ENCODE results near the gene VIL1.

- no peak for TF ChIP-seq REST (IDR thresholded peaks at IDR 0.05; ENCODE audit: insufficient replicate concordance, low read depth)
- TF ChIP-seq GABPA (IDR thresholded peaks at IDR 0.05; ENCODE audit: low read depth) = no peak
- TF ChIP-seq CTCF (IDR thresholded peaks at IDR 0.05; ENCODE audit: insufficient read depth, low read length) = no peak
- TF ChIP-seq POLR2AphosphoS5 (IDR thresholded peaks at IDR 0.05; ENCODE audit: low read depth) = no peak
- no peak for TF ChIP-seq SPI1 (IDR thresholded peaks at IDR 0.05; ENCODE audit: borderline replicate concordance, low read depth)
Observed at GRCh38 chr2:218434456-218434855, 15.5 kb downstream of the VIL1 start.

Data from HL-60 (cell line).